Spinal cord (tissue), 10 donors: ENCODE measurements around the gene HEATR9. TPM values are rescaled to one million over a fixed set of nuclear protein-coding genes. Genes with fewer than 3 reads are reported as not detected.

Experiments used
- DNase-seq, 6 donors: peaks; one replicate each; pipeline versions ENCODE4 v3.0.0 to v3.0.0-alpha.2; 2013 to 2015; ENCODE audit warnings: low spot score in 6 of 6, low read depth in 4 of 6
- H3K27ac ChIP-seq: one replicate; pipeline ENCODE4 v1.5.1; 2013; ENCODE audit warnings: low read depth, low read length, control low read depth
- H3K27me3 ChIP-seq: one replicate; pipeline ENCODE4 v1.6.1; 2013; ENCODE audit warnings: low read length; ENCODE audit not compliant: control insufficient read depth, insufficient read depth
- H3K36me3 ChIP-seq: one replicate; pipeline ENCODE4 v1.6.1; 2013; ENCODE audit warnings: low read length; ENCODE audit not compliant: control insufficient read depth, insufficient read depth
- H3K4me1 ChIP-seq: one replicate; pipeline ENCODE4 v1.6.1; 2013; ENCODE audit warnings: low read length; ENCODE audit not compliant: control insufficient read depth, insufficient read depth
- H3K4me3 ChIP-seq: one replicate; pipeline ENCODE4 v1.5.1; 2013; ENCODE audit warnings: low read depth, low read length, control low read depth
- H3K9me3 ChIP-seq: one replicate; pipeline ENCODE4 v1.6.1; 2013; ENCODE audit warnings: low read length; ENCODE audit not compliant: control insufficient read depth, insufficient read depth
- WGBS: methylation state at CpG from one replicate; pipeline ENCODE4 v1.1.5; 2013; ENCODE audit warnings: missing lambda C conversion rate; ENCODE audit not compliant: insufficient coverage; 5-methylcytosine and 5-hydroxymethylcytosine counted together
- polyA plus RNA-seq, 2 donors: library from polyadenylated mRNA; unstranded; fragments of 120-200 nt; gene quantifications; one replicate each; pipeline ENCODE4 v1.2.1, GENCODE V29; 2013; ENCODE audit not compliant: insufficient read length in 2 of 2
- total RNA-seq, 2 donors: library from RNA; depleted of rRNA in 1 of 2; stranded (reverse); fragments of 120-200 nt in 1 of 2; fragments of >200 nt in 1 of 2; gene quantifications; one replicate each; pipeline versions ENCODE4 v1.2.3 to v1.2.4, GENCODE V29; 2013 to 2014
- donor health status: healthy.

The HEATR9 gene
- total and polyA plus RNA-seq, 4 donors: 0.44 TPM; not detected in 3

- H3K27ac ChIP-seq: no peak overlapping the region
- H3K36me3 ChIP-seq: peaks cover 61% of the 10 kb centered on the region
- H3K4me3 ChIP-seq: no peak overlapping the region
- DNase-seq: no peak
- H3K27me3 ChIP-seq: no peaks in the 10 kb centered on the region
- no peaks in the 10 kb centered on the region for H3K9me3 ChIP-seq
- WGBS: no CpG with 5 or more reads among the region's 3 CpGs
- no peaks in the 10 kb centered on the region for H3K4me1 ChIP-seq
Observed at GRCh38 chr17:35846055-35846809, 22.5 kb downstream of the HEATR9 start.

DNA sequence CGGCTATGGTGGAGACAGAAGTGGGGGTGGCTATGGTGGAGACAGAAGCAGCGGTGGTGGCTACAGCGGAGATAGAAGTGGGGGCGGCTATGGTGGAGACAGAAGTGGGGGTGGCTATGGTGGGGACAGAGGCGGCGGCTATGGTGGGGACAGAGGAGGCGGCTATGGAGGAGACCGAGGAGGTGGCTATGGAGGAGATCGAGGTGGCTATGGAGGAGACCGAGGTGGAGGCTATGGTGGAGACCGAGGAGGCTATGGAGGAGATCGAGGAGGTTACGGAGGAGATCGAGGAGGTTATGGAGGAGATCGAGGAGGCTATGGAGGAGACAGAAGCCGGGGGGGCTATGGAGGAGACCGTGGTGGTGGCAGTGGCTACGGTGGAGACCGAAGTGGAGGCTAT, 24.1 kb downstream of the HEATR9 start:
- 98% methylated on average over 19 of the region's 19 CpGs for WGBS
- Histone ChIP-seq H3K4me1 (no peaks in the 10 kb centered on the region), H3K9me3 (no peaks in the 10 kb centered on the region), H3K27me3 (no peaks in the 10 kb centered on the region), H3K27ac (no peak overlapping the region), H3K4me3 (no peak overlapping the region), H3K36me3 (peaks cover 57% of the 10 kb centered on the region)
- DNase-seq: no peak

- H3K9me3 ChIP-seq: no peaks in the 10 kb centered on the region
- no peak for DNase-seq
- peaks cover 61% of the 10 kb centered on the region for H3K36me3 ChIP-seq
- H3K27ac ChIP-seq: no peak overlapping the region
- WGBS: no CpG with 5 or more reads among the region's 2 CpGs
- no peaks in the 10 kb centered on the region for H3K27me3 ChIP-seq
- H3K4me1 ChIP-seq: no peaks in the 10 kb centered on the region
- H3K4me3 ChIP-seq: no peak overlapping the region
Observed at GRCh38 chr17:35843698-35844097, 25.0 kb downstream of the HEATR9 start.

- H3K4me1 ChIP-seq: no peaks in the 10 kb centered on the region
- H3K36me3 ChIP-seq: peaks cover 65% of the 10 kb centered on the region
- no peaks in the 10 kb centered on the region for H3K9me3 ChIP-seq
- no peak overlapping the region for H3K4me3 ChIP-seq
- H3K27ac ChIP-seq: no peak overlapping the region
- no peak for DNase-seq
- H3K27me3 ChIP-seq: no peaks in the 10 kb centered on the region
- 92% methylated on average over 3 of the region's 5 CpGs for whole genome bisulfite sequencing
Observed at GRCh38 chr17:35842239-35842638, 26.5 kb downstream of the HEATR9 start.

GRCh38 chr17:35841505-35841904, 27.2 kb downstream of the HEATR9 start:
- Histone ChIP-seq H3K27ac (no peak overlapping the region), H3K4me1 (no peaks in the 10 kb centered on the region), H3K4me3 (no peak overlapping the region), H3K27me3 (no peaks in the 10 kb centered on the region), H3K9me3 (no peaks in the 10 kb centered on the region), H3K36me3 (peaks cover 73% of the 10 kb centered on the region)
- no peak for DNase-seq
- WGBS: 96% methylated on average over 3 of the region's 4 CpGs

DNA sequence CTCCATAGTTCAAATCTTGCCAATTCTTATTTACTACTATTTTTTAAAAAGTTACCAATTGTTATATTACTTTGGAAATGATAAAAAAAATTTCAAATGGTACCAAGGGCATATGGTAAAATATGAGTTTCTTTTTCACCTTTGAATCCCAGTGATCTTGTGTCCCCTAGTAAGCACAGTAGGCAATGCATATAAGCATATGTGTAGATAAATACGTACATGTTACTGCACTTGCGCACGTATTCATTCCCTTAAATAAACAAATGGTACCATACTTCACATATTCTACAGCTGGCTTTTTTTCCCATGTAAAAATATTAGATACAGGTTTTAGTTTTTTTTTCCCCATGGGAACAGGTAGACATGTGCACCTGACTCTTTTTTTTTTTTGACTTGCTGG, 27.6 kb downstream of the HEATR9 start:
- no CpG with 5 or more reads among the region's 3 CpGs for WGBS
- no peak for DNase-seq
- Histone ChIP-seq H3K27me3 (no peaks in the 10 kb centered on the region), H3K27ac (no peak overlapping the region), H3K4me1 (no peaks in the 10 kb centered on the region), H3K9me3 (no peaks in the 10 kb centered on the region), H3K36me3 (peaks cover 73% of the 10 kb centered on the region), H3K4me3 (no peak overlapping the region)

- no peak overlapping the region for H3K27ac ChIP-seq
- no peaks in the 10 kb centered on the region for H3K4me1 ChIP-seq
- no peaks in the 10 kb centered on the region for H3K27me3 ChIP-seq
- H3K9me3 ChIP-seq: no peaks in the 10 kb centered on the region
- peaks cover 41% of the 10 kb centered on the region for H3K36me3 ChIP-seq
- no peak overlapping the region for H3K4me3 ChIP-seq
- DNase-seq: no peak
- WGBS: no CpG with 5 or more reads among the region's 1 CpG
Observed at GRCh38 chr17:35825206-35825605, 43.5 kb downstream of the HEATR9 start.

- WGBS: no CpG with 5 or more reads among the region's 2 CpGs
- Histone ChIP-seq H3K27ac (no peak overlapping the region), H3K4me1 (no peaks in the 10 kb centered on the region), H3K27me3 (no peaks in the 10 kb centered on the region), H3K9me3 (no peaks in the 10 kb centered on the region), H3K36me3 (peaks cover 36% of the 10 kb centered on the region), H3K4me3 (no peak overlapping the region)
- DNase-seq: no peak
Observed at GRCh38 chr17:35821308-35821707, 47.4 kb downstream of the HEATR9 start.

DNA sequence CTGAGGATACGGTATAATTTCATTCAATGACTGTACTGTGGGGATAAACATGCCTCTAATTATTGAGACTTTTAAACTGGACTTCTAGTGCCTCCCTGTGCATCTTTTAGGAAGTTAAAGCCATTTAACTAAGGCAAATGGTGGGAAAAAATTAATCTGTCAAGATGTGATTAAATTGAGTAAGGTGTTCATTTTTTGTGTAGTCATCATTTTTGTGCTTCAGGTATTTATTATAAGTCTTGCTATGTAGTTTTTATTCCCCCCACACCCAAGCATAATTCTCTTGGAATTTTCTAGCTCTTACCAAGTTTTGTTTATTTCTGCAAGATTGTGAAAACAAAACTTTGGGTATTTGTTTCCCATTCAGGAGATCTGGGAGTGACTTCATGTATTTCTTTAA, 49.2 kb downstream of the HEATR9 start:
- Histone ChIP-seq H3K4me3 (no peak overlapping the region), H3K27me3 (no peaks in the 10 kb centered on the region), H3K27ac (no peak overlapping the region), H3K4me1 (no peaks in the 10 kb centered on the region), H3K36me3 (peaks cover 30% of the 10 kb centered on the region), H3K9me3 (no peaks in the 10 kb centered on the region)
- DNase-seq: peak in 1 of 6 donors; percentile 15
- WGBS: no CpG with 5 or more reads among the region's 1 CpG

DNA sequence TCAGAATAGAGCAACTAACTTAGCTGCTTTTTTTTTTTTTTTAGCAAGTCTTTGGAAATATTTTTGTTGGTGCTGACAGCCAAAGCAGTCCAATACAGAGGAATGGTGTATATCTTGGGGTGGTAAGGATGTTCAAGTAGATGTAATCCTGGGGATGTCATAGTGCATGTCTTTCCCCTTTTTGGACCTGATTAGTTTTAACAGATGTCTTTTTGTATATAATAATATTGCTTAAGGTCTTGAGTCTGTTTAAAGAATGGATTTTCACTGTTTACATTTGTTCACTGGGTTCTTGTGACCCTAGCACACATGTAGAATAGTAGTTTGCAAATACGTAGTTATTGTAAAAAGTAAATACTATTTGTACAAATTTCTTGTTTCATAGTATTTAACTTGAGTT, 51.5 kb downstream of the HEATR9 start:
- no peak overlapping the region for H3K27ac ChIP-seq
- H3K4me1 ChIP-seq: peaks cover 3% of the 10 kb centered on the region
- peaks cover 13% of the 10 kb centered on the region for H3K36me3 ChIP-seq
- DNase-seq: no peak
- H3K9me3 ChIP-seq: no peaks in the 10 kb centered on the region
- WGBS: no CpG with 5 or more reads among the region's 1 CpG
- H3K4me3 ChIP-seq: no peak overlapping the region
- H3K27me3 ChIP-seq: no peaks in the 10 kb centered on the region
